K562 (cell line): ENCODE data around the gene GABRR1. TPM values are rescaled to one million over a fixed set of nuclear protein-coding genes. Genes with fewer than 3 reads are reported as not detected.

Experiments used
- CBFA2T3 ChIP-seq: fragments of 450-650 bp; IDR thresholded peaks from 2 replicates; pipeline ENCODE4 v1.6.1; 2017
- GATA2 ChIP-seq: sonication (generic); formaldehyde crosslinking; IDR thresholded peaks from 2 replicates; pipeline ENCODE4 v1.4.0; 2020; ENCODE audit warnings: mild to moderate bottlenecking, missing genetic modification reagents
- HNRNPUL1 ChIP-seq: fragments of 200-400 bp; formaldehyde crosslinking; IDR thresholded peaks from 2 replicates; pipeline ENCODE4 v1.6.1; 2017; ENCODE audit warnings: low read length
- KLF16 ChIP-seq: IDR thresholded peaks from 2 replicates; pipeline ENCODE4 v1.6.1; 2016; ENCODE audit warnings: antibody characterized with exemption
- MEF2A ChIP-seq: IDR thresholded peaks from 2 replicates; pipeline ENCODE4 v1.6.1; 2011; ENCODE audit warnings: low read depth, mild to moderate bottlenecking, low read length, moderate library complexity; ENCODE audit not compliant: control insufficient read depth
- MNT ChIP-seq, 2 experiments: fragments of 450-650 bp; conservative IDR thresholded peaks; 2 replicates each; pipeline ENCODE4 v1.6.1; 2017; ENCODE audit warnings: mild to moderate bottlenecking in 2 of 2, moderate library complexity in 2 of 2
- MYC ChIP-seq, 2 experiments: fragments of 250-450 bp in 1 of 2; sonication (Bioruptor Pico) in 1 of 2; IDR thresholded peaks; 2 replicates each; pipeline versions ENCODE4 v1.5.1 to v1.6.1; 2012 to 2021; ENCODE audit warnings: low read depth in 2 of 2, borderline replicate concordance in 1 of 2, improper control_type of control experiment in 1 of 2, low read length in 1 of 2, mild to moderate bottlenecking in 1 of 2, moderate library complexity in 1 of 2
- NCOR1 ChIP-seq: fragments of 450-650 bp; IDR thresholded peaks from 2 replicates; pipeline ENCODE4 v1.6.1; 2016; ENCODE audit warnings: mild to moderate bottlenecking, moderate library complexity
- NRF1 ChIP-seq, 2 experiments: fragments of 450-650 bp; IDR thresholded peaks in 1 of 2; conservative IDR thresholded peaks in 1 of 2; 2 replicates each; pipeline ENCODE4 v1.6.1; 2014; ENCODE audit warnings: mild to moderate bottlenecking in 2 of 2
- PHTF2 ChIP-seq: fragments of 250-450 bp; sonication (Bioruptor Pico); IDR thresholded peaks from 2 replicates; pipeline ENCODE4 v1.5.0; 2021; ENCODE audit warnings: mild to moderate bottlenecking
- RAD21 ChIP-seq, 2 experiments: fragments of 250-450 bp in 1 of 2; fragments of 450-650 bp in 1 of 2; sonication (Bioruptor Pico) in 1 of 2; formaldehyde crosslinking in 1 of 2; IDR thresholded peaks in 1 of 2; conservative IDR thresholded peaks in 1 of 2; 2 replicates each; pipeline versions ENCODE4 v1.4.0 to v1.8.0; 2020 to 2022; ENCODE audit warnings: mild to moderate bottlenecking in 2 of 2, moderate library complexity in 1 of 2
- RBM15 ChIP-seq: fragments of 200-400 bp; formaldehyde crosslinking; IDR thresholded peaks from 2 replicates; pipeline ENCODE4 v1.6.1; 2018; ENCODE audit warnings: mild to moderate bottlenecking, low read length, moderate library complexity; ENCODE audit not compliant: insufficient read depth
- TBL1XR1 ChIP-seq, 2 experiments: IDR thresholded peaks; 2 replicates each; pipeline ENCODE4 v1.6.1; 2012; ENCODE audit warnings: improper control_type of control experiment in 2 of 2, low read length in 2 of 2, mild to moderate bottlenecking in 1 of 2
- TFE3 ChIP-seq: fragments of 450-650 bp; formaldehyde crosslinking; IDR thresholded peaks from 2 replicates; pipeline ENCODE4 v1.4.0; 2020; ENCODE audit warnings: mild to moderate bottlenecking, mixed read lengths
- VEZF1 ChIP-seq: fragments of 200-800 bp; sonication (Bioruptor generic); IDR thresholded peaks from 2 replicates; pipeline ENCODE4 v1.6.1; 2017; ENCODE audit warnings: missing genetic modification characterization, missing compliant biosample characterization
- ZC3H8 ChIP-seq: fragments of 450-650 bp; IDR thresholded peaks from 2 replicates; pipeline ENCODE4 v1.6.1; 2017
- ZKSCAN8 ChIP-seq: fragments of 200-800 bp; sonication (Bioruptor generic); IDR thresholded peaks from 2 replicates; pipeline ENCODE4 v1.6.1; 2016; ENCODE audit warnings: missing genetic modification characterization, missing compliant biosample characterization
- ZNF592 ChIP-seq: fragments of 450-650 bp; IDR thresholded peaks from 2 replicates; pipeline ENCODE4 v1.6.1; 2017; ENCODE audit warnings: antibody characterized with exemption, mild to moderate bottlenecking
- ZNF76 ChIP-seq: fragments of 250-450 bp; sonication (Bioruptor Pico); IDR thresholded peaks from 2 replicates; pipeline ENCODE4 v1.4.0; 2020; ENCODE audit warnings: mild to moderate bottlenecking, moderate library complexity, borderline replicate concordance
- polyA plus RNA-seq, 8 experiments: library from polyadenylated mRNA; depleted of rRNA in 4 of 8; stranded (reverse) in 5 of 8; unstranded in 3 of 8; fragments of >200 nt; fragmentation: Nextera tagmentation in 2 of 8; fragmentation: Illumina TruSeq in 1 of 8; extraction: Ambion mirVana in 2 of 8; extraction: Trizol in 1 of 8; gene quantifications; 2 replicates each; pipeline versions ENCODE4 v1.2.1 to v1.2.3, GENCODE V29; 2011 to 2014; ENCODE audit warnings: inconsistent platforms in 1 of 8, missing spikeins in 1 of 8
- total RNA-seq, 7 experiments: library from RNA; depleted of rRNA in 6 of 7; stranded (reverse); fragments of >200 nt in 6 of 7; fragmentation: Illumina TruSeq in 2 of 7; extraction: Trizol in 2 of 7; gene quantifications; 2 replicates each; pipeline versions ENCODE4 v1.2.1 to v1.2.3, GENCODE V29; 2011 to 2021; ENCODE audit warnings: low replicate concordance in 1 of 7

Gene GABRR1
- total and polyA plus RNA-seq, 9 of the 15 experiments (the other 6 are each of a cell fraction or from before 2014, with no cell fraction given), result not detected

- TF ChIP-seq ZNF592 (peak; percentile 43; the same call in 1 of the 2 replicates), NRF1 (conservative IDR thresholded peaks at IDR 0.05 in 1 of 2, IDR thresholded peaks at IDR 0.05 in 1 of 2) (peak in 1 of 2 experiments; percentile 32; a peak in 1 of 4 replicates), MEF2A (no peak), MYC (IDR thresholded peaks at IDR 0.05; ENCODE audit: low read depth, low read length) (peak; percentile 87), MYC (CRISPR knock-in tag; IDR thresholded peaks at IDR 0.05; ENCODE audit: borderline replicate concordance, low read depth) (no peak), ZC3H8 (no peak), TFE3 (CRISPR knock-in tag) (no peak), HNRNPUL1 (no peak), MNT (conservative IDR thresholded peaks at IDR 0.05) (peak; percentile 59 to 61; a peak in 3 of 4 replicates), TBL1XR1 (IDR thresholded peaks at IDR 0.05; ENCODE audit: low read length in 2 of 2) (0 out of 4 replicates have a peak, but pooled peaks of 1 of the 2 experiments have one; percentile 14), PHTF2 (CRISPR knock-in tag) (no peak), ZKSCAN8 (CRISPR knock-in tag) (0 out of 2 replicates have a peak, but pooled peaks have one; percentile 34), ZNF76 (CRISPR knock-in tag) (no peak), KLF16 (0 out of 2 replicates have a peak, but pooled peaks have one; percentile 35), VEZF1 (0 out of 2 replicates have a peak, but pooled peaks have one; percentile 26), RAD21 (CRISPR knock-in tag; conservative IDR thresholded peaks at IDR 0.05 in 1 of 2, IDR thresholded peaks at IDR 0.05 in 1 of 2) (no peak), GATA2 (CRISPR knock-in tag) (no peak), CBFA2T3 (peak; percentile 35; the same call in 1 of the 2 replicates), NCOR1 (peak; percentile 24; the same call in 1 of the 2 replicates), RBM15 (no peak)
Observed at GRCh38 chr6:89260310-89260709, 43.2 kb upstream of the GABRR1 start (continued).
